ENCODE data around the gene LRFN5. TPM values are rescaled to one million over a fixed set of nuclear protein-coding genes. Genes with fewer than 3 reads are reported as not detected.

The LRFN5 gene
- total RNA-seq, 3 donors from 2014 or later = 1.4 to 5.2 (median 3.2) TPM

DNA sequence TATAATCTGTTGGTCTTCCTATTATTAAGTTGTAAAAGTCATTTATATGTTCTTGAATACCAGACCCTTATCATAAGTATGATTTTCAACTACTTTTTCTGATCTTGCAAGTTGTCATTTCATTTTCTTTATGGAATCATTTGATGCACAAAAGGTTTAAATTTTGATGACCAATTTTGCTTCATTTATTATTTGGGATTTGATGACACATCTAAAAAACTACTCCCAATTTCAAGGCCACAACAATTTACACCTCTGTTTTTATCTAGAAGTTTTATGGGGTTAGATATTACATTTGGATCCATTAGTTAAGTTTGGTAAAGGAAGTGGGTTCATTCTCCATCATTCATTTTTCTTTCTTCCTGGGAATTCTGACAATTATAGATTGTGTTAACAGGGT lies 259.2 kb downstream of the LRFN5 start:
- Histone ChIP-seq H3K9me3 (no peaks in the 10 kb centered on the region), H3K4me3 (no peak overlapping the region), H3K27me3 (no peaks in the 10 kb centered on the region), H3K27ac (no peak overlapping the region), H3K36me3 (no peaks in the 10 kb centered on the region), H3K4me1 (no peaks in the 10 kb centered on the region)
- no peak for DNase-seq (ENCODE audit: low spot score in 2 of 2)
- intact Hi-C loops (cut with DNase I; ENCODE audit: low total_unique reads) = no loop called here
- TF ChIP-seq POLR2AphosphoS5 (IDR thresholded peaks at IDR 0.05) (no peak), POLR2A (IDR thresholded peaks at IDR 0.05) (no peak)
- TF ChIP-seq, protein P1, sequence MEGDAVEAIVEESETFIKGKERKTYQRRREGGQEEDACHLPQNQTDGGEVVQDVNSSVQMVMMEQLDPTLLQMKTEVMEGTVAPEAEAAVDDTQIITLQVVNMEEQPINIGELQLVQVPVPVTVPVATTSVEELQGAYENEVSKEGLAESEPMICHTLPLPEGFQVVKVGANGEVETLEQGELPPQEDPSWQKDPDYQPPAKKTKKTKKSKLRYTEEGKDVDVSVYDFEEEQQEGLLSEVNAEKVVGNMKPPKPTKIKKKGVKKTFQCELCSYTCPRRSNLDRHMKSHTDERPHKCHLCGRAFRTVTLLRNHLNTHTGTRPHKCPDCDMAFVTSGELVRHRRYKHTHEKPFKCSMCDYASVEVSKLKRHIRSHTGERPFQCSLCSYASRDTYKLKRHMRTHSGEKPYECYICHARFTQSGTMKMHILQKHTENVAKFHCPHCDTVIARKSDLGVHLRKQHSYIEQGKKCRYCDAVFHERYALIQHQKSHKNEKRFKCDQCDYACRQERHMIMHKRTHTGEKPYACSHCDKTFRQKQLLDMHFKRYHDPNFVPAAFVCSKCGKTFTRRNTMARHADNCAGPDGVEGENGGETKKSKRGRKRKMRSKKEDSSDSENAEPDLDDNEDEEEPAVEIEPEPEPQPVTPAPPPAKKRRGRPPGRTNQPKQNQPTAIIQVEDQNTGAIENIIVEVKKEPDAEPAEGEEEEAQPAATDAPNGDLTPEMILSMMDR (IDR thresholded peaks at IDR 0.05) = no peak

DNA sequence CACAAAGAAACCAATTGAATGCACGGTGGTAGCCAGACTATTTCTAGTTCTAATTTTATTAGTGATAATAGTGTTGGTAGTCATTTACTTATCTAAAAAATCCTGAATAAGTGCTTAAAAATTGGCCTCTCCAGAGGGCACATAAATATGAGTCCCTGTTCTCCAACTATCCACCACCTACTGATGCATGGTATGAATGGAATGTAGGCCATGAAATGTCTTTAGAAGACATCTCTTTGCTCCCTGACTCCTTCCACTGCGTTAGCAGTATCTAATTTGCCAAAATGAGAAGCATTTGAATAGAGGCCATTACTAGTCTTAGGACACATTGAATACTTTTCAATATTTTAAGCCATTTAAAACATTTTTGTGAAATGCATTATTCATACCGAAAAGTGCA lies 261.7 kb downstream of the LRFN5 start:
- Histone ChIP-seq H3K9me3 (no peaks in the 10 kb centered on the region), H3K4me1 (no peaks in the 10 kb centered on the region), H3K27me3 (no peaks in the 10 kb centered on the region), H3K36me3 (no peaks in the 10 kb centered on the region), H3K4me3 (no peak overlapping the region), H3K27ac (no peak overlapping the region)
- TF ChIP-seq POLR2A (IDR thresholded peaks at IDR 0.05) (no peak), POLR2AphosphoS5 (IDR thresholded peaks at IDR 0.05) (no peak)
- TF ChIP-seq, protein P1 (IDR thresholded peaks at IDR 0.05) = no peak
- no peak for DNase-seq (ENCODE audit: low spot score in 2 of 2)
- intact Hi-C loops (cut with DNase I; ENCODE audit: low total_unique reads) = no loop called here

DNA sequence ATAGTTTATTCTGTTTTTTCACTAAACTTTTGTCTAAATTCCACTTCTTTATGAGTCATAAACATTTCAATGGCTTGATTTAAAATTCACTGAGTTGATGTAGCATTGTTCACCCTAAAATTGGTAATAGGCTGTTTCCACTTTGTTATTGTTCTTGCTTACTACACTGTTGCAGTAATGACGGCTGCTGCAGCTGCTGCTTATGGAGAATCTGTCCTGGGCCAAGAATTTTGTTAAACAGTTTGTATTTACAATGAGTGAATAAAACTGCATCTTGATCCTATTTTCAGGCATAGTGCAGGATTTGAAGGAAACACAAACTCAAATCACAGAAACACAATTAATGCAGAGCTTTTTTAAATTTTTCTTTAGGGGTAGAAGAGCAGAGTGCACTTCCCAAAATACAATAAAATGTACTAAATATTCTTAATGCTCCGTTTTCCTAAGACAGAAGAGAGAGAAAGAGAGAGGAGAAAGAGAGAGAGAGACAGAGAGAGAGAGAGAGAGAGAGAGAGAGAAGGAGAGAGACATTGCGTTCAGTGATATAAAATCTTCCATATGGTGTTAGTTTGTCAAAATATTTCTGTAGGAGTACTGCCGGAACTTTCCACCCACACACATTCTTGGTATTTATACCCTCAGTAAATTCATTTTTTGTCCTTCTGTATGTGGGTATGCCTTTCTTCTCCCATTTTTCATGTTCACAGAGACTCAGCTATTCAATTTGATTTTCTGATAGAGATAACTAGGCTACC lies 266.4 kb downstream of the LRFN5 start:
- TF ChIP-seq POLR2AphosphoS5 (IDR thresholded peaks at IDR 0.05) (no peak), POLR2A (IDR thresholded peaks at IDR 0.05) (no peak)
- TF ChIP-seq, protein P1 (IDR thresholded peaks at IDR 0.05) = no peak
- Histone ChIP-seq H3K36me3 (no peaks in the 10 kb centered on the region), H3K27me3 (no peaks in the 10 kb centered on the region), H3K4me1 (no peaks in the 10 kb centered on the region), H3K4me3 (no peak overlapping the region), H3K9me3 (no peaks in the 10 kb centered on the region), H3K27ac (no peak overlapping the region)
- DNase-seq (ENCODE audit: low spot score in 2 of 2) = no peak
- intact Hi-C loops (cut with DNase I; ENCODE audit: low total_unique reads) = no loop called here

DNA sequence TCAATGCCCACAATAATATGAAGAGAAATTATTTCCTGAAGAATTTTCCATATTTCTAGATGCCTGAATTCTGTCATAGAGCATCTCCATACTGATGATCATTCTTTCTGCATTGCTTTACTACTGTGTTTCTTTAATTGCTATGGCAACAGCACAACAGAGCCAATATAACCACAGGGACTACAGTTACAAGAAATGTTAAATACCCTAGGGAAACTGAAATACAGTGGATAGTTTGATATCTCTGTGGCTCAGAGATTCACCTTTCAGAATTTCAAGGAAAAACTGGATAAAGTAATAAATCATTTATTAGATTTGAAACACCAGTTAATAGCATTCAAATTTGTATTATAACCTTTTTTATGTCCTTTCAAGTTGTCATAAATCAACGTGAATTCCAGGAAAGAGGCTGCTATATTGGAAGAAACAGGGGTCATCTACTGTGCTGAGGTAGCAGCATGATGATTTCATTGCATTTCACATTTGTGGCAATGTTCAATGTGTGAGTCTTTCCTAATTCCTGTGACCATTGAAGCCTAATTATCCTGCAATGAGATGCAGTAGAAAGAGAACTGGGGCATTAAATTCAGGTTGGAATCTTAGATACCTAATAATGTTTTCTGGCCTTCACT lies 267.1 kb downstream of the LRFN5 start:
- no peaks in the 10 kb centered on the region for H3K36me3 ChIP-seq
- H3K27ac ChIP-seq = no peak overlapping the region
- no peak for DNase-seq (ENCODE audit: low spot score in 2 of 2)
- TF ChIP-seq POLR2A (IDR thresholded peaks at IDR 0.05) = no peak
- H3K9me3 ChIP-seq = no peaks in the 10 kb centered on the region
- intact Hi-C loops (cut with DNase I; ENCODE audit: low total_unique reads) = no loop called here
- H3K4me3 ChIP-seq = no peak overlapping the region
- no peaks in the 10 kb centered on the region for H3K4me1 ChIP-seq
- no peaks in the 10 kb centered on the region for H3K27me3 ChIP-seq

DNA sequence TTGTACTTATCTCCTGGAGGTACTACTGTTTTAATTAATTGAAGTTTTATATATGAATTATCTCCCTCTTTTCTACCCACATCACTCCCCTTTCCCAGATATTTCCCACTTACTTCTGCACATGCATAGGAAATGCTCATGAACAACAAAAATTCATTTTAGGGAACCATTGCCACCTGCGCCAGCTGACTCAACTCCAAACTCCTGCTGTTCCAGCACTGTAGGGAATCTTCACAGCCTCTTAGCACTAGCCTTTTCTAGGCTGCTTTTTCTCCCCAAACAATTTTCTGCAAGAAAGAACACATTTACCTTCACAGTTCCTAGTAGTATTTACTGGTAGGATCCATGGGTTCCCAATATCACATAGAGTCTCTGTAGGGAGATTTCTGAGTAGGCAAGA lies 268.4 kb downstream of the LRFN5 start:
- Histone ChIP-seq H3K9me3 (no peaks in the 10 kb centered on the region), H3K4me1 (no peaks in the 10 kb centered on the region), H3K36me3 (no peaks in the 10 kb centered on the region), H3K4me3 (no peak overlapping the region), H3K27me3 (no peaks in the 10 kb centered on the region), H3K27ac (no peak overlapping the region)
- intact Hi-C loops (cut with DNase I; ENCODE audit: low total_unique reads) = no loop called here
- no peak for TF ChIP-seq POLR2AphosphoS5 (IDR thresholded peaks at IDR 0.05)
- DNase-seq (ENCODE audit: low spot score in 2 of 2) = no peak

DNA sequence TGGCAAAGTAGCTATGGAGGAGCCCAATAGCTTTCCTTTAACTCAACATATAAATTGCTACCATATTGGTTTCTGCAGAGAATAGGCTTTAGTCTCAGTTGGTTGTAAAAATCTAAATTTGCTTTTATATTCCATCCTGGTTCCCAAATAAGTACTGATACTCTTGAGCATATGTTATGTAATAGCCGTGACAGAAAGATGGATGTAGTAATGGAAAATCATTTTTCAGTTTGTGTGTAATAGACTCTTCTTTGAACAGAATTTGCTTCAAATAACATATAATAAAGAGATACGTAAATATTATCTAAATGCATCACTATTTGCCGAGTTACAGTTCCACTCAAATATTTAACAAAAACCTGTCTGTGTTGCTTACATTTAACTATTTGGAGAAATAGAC lies 271.6 kb downstream of the LRFN5 start:
- no peak for DNase-seq (ENCODE audit: low spot score in 2 of 2)
- intact Hi-C loops (cut with DNase I; ENCODE audit: low total_unique reads) = no loop called here
- H3K27me3 ChIP-seq = no peaks in the 10 kb centered on the region
- H3K4me3 ChIP-seq = no peak overlapping the region
- no peak for TF ChIP-seq POLR2AphosphoS5 (IDR thresholded peaks at IDR 0.05)
- no peak for TF ChIP-seq POLR2A (IDR thresholded peaks at IDR 0.05)
- TF ChIP-seq, protein P1 (IDR thresholded peaks at IDR 0.05) = no peak
- no peak overlapping the region for H3K27ac ChIP-seq
- H3K36me3 ChIP-seq = no peaks in the 10 kb centered on the region
- H3K9me3 ChIP-seq = no peaks in the 10 kb centered on the region
- H3K4me1 ChIP-seq = no peaks in the 10 kb centered on the region
